ENCODE results near the gene NPAS3.

- TF ChIP-seq CTCF (IDR thresholded peaks at IDR 0.05; ENCODE audit: low read depth, low read length, missing input control): no peak
- no peak for TF ChIP-seq JUND (IDR thresholded peaks at IDR 0.05)
- TF ChIP-seq RAD21 (IDR thresholded peaks at IDR 0.05): no peak
- no peak for TF ChIP-seq MAX (IDR thresholded peaks at IDR 0.05)
- no peak for TF ChIP-seq GABPA (IDR thresholded peaks at IDR 0.05 in 1 of 2, conservative IDR thresholded peaks at IDR 0.05 in 1 of 2)
- TF ChIP-seq YY1 (IDR thresholded peaks at IDR 0.05): no peak
- no peak for TF ChIP-seq SP1 (IDR thresholded peaks at IDR 0.05)
- TF ChIP-seq REST (IDR thresholded peaks at IDR 0.05): no peak
- TF ChIP-seq EGR1 (IDR thresholded peaks at IDR 0.05; ENCODE audit: low read depth in 2 of 2): no peak
- TF ChIP-seq RXRA (IDR thresholded peaks at IDR 0.05): no peak
- TF ChIP-seq TAF1 (conservative IDR thresholded peaks at IDR 0.05): no peak
- TF ChIP-seq ZBTB33 (IDR thresholded peaks at IDR 0.05): no peak
- no peak for TF ChIP-seq HNF4G (IDR thresholded peaks at IDR 0.05)
Observed at GRCh38 chr14:33009673-33010072, 71.0 kb downstream of the NPAS3 start.

All from liver (tissue), 3 donors.